BLaER1 treated with 17β-estradiol and CSF1 and Interleukin-3, amounts not matched to agents 10 nM and 100 nM (cell line): ENCODE results near the gene GUCY1A2.

ENCODE experiments used
- H3K27ac ChIP-seq, 11 experiments: shearing (Covaris generic); formaldehyde crosslinking; 2 replicates each; pipeline ENCODE4 v1.8.1; 2022
- H3K27me3 ChIP-seq, 11 experiments: shearing (Covaris generic); formaldehyde crosslinking; 2 replicates each; pipeline ENCODE4 v1.8.1; 2022
- H3K36me3 ChIP-seq, 11 experiments: shearing (Covaris generic); formaldehyde crosslinking; 2 replicates each; pipeline ENCODE4 v1.8.1; 2022
- H3K4me1 ChIP-seq, 10 experiments: shearing (Covaris generic); formaldehyde crosslinking; 2 replicates each; pipeline ENCODE4 v1.8.1; 2022
- H3K4me2 ChIP-seq, 11 experiments: shearing (Covaris generic); formaldehyde crosslinking; 2 replicates each; pipeline ENCODE4 v1.8.1; 2022
- H3K4me3 ChIP-seq, 10 experiments: shearing (Covaris generic); formaldehyde crosslinking; 2 replicates each; pipeline ENCODE4 v1.8.1; 2022
- H3K9ac ChIP-seq, 11 experiments: shearing (Covaris generic); formaldehyde crosslinking; 2 replicates each; pipeline ENCODE4 v1.8.1; 2022
- H3K9me3 ChIP-seq, 11 experiments: shearing (Covaris generic); formaldehyde crosslinking; replicated peaks in 1 of 11; 2 replicates each; pipeline ENCODE4 v1.8.1; 2022
- H4K20me1 ChIP-seq, 11 experiments: shearing (Covaris generic); formaldehyde crosslinking; 2 replicates each; pipeline ENCODE4 v1.8.1; 2022
- Cebpa-rat ChIP-seq, 11 experiments: shearing (Covaris generic); IDR thresholded peaks; 2 replicates each; pipeline ENCODE4 v1.8.1; 2022

GUCY1A2 gene

DNA sequence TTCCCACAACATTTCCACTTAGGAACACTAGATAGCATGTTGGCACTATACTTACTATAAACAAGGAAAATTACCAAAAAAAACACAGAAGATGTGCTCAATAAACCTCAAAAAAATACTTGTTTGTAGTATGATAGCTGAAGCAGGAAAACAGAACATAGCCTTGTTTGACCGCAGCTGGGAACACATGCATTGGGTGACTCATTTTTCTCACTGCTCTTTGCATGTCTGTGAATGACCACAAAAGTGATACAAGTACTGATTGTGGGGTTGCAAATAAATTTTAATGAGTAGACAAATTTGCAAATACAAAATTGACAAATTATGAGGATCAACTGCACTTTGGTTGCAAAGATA, 22.8 kb upstream of the GUCY1A2 start:
- peak overlapping the region in 9 of 11 experiments; percentile 68 to 80 (median 73); a peak in 18 of 22 replicates for H3K27ac ChIP-seq
- no peaks in the 10 kb centered on the region for H4K20me1 ChIP-seq
- peaks cover 7 to 45% (median 26%) of the 10 kb centered on the region in 10 experiments; a peak in 19 of 20 replicates for H3K4me1 ChIP-seq
- H3K27me3 ChIP-seq, result no peaks in the 10 kb centered on the region
- H3K9me3 ChIP-seq, result peaks cover 8 to 25% (median 14%) of the 10 kb centered on the region in 11 experiments; a peak in 20 of 22 replicates
- H3K4me2 ChIP-seq, result peak overlapping the region in 10 of 11 experiments; percentile 4 to 81 (median 52); a peak in 18 of 22 replicates
- peak overlapping the region in 7 of 11 experiments; percentile 28 to 52 (median 43); a peak in 6 of 22 replicates for H3K9ac ChIP-seq
- no peak for TF ChIP-seq Cebpa-rat (IDR thresholded peaks at IDR 0.05)
- H3K4me3 ChIP-seq, result peak overlapping the region in 2 of 10 experiments; percentile 1 to 17; a peak in 1 of 20 replicates
- no peaks in the 10 kb centered on the region for H3K36me3 ChIP-seq

GRCh38 chr11:107040433-107041087, 22.3 kb upstream of the GUCY1A2 start:
- Histone ChIP-seq H4K20me1 (no peaks in the 10 kb centered on the region), H3K4me1 (peaks cover 7 to 45% (median 26%) of the 10 kb centered on the region in 10 experiments; a peak in 19 of 20 replicates), H3K36me3 (no peaks in the 10 kb centered on the region), H3K9me3 (peaks cover 8 to 25% (median 14%) of the 10 kb centered on the region in 11 experiments; a peak in 20 of 22 replicates), H3K4me3 (peak overlapping the region in 2 of 10 experiments; percentile 1 to 17; a peak in 2 of 20 replicates), H3K9ac (peak overlapping the region in 9 of 11 experiments; percentile 13 to 52 (median 42); a peak in 10 of 22 replicates), H3K4me2 (peak overlapping the region; percentile 4 to 81 (median 46); a peak in 19 of 22 replicates), H3K27me3 (no peaks in the 10 kb centered on the region), H3K27ac (peak overlapping the region; percentile 40 to 80 (median 73); a peak in 21 of 22 replicates)
- 0 out of 22 replicates have a peak, but pooled peaks of 1 of the 11 experiments have one; percentile 15 for TF ChIP-seq Cebpa-rat (IDR thresholded peaks at IDR 0.05)

GRCh38 chr11:107025673-107026072, 7.4 kb upstream of the GUCY1A2 start:
- no peaks in the 10 kb centered on the region for H3K27me3 ChIP-seq
- no peak for TF ChIP-seq Cebpa-rat (IDR thresholded peaks at IDR 0.05)
- no peak overlapping the region for H3K4me3 ChIP-seq
- H4K20me1 ChIP-seq, result no peaks in the 10 kb centered on the region
- H3K27ac ChIP-seq, result no peak overlapping the region
- H3K9ac ChIP-seq, result no peak overlapping the region
- H3K4me2 ChIP-seq, result no peak overlapping the region
- H3K4me1 ChIP-seq, result no peaks in the 10 kb centered on the region
- H3K9me3 ChIP-seq, result no peaks in the 10 kb centered on the region
- no peaks in the 10 kb centered on the region for H3K36me3 ChIP-seq

DNA sequence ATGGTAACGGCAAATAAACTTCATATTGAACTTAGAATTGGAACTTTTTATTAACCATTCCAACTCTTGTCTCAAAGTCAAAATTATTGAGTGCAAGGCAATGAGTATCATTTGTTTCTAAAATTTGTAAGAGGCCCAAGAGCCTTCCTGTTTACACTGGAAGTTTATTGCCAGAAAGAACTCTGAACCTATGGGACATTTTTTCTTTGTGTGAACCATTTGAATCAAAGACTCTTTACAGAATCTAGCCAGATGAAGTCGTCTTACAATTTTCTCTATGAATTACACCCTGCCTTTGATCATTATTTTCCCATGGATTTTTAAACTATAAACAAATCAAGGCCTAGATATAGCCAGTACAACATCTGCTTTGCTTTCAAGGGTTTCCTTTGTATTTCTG, 2.3 kb upstream of the GUCY1A2 start:
- H3K36me3 ChIP-seq, result no peaks in the 10 kb centered on the region
- peaks cover 39 to 42% (median 41%) of the 10 kb centered on the region in 11 experiments for H3K27me3 ChIP-seq
- H3K9ac ChIP-seq, result no peak overlapping the region
- no peak overlapping the region for H3K27ac ChIP-seq
- no peak for TF ChIP-seq Cebpa-rat (IDR thresholded peaks at IDR 0.05)
- H3K4me3 ChIP-seq, result no peak overlapping the region
- H3K4me1 ChIP-seq, result no peaks in the 10 kb centered on the region
- no peaks in the 10 kb centered on the region for H4K20me1 ChIP-seq
- no peak overlapping the region for H3K4me2 ChIP-seq
- H3K9me3 ChIP-seq, result peaks cover 6 to 26% (median 23%) of the 10 kb centered on the region in 11 experiments; a peak in 20 of 22 replicates

DNA sequence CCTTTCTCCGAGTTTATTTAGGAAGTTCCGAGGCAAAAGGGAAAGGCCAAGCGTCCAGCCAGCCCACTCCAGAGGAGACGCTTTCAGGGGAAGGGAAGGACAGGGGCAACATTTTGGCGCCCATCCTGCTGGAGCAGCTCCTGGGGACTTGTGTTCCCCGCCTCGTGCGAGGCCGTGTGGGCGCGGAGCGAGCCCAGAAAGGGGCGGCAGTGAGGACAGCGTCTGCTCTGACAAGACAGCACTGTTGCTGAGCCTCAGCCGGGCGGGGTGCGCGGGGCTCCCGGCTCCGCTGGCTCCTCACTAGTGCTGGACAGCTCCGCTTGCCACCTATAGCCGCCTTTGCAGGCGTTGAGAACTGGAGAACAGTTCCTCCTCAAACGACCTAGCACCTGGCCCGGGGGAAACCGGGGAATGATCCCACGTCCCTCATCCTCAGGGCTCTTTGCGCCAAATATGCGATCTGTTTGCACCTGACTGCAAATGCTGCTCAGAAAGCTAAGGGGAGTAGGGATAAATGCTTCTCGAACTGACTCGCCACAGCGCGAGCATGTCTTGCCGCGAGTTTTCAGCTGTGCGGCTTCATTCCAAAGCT, 722 bp upstream of the GUCY1A2 start:
- TF ChIP-seq Cebpa-rat (IDR thresholded peaks at IDR 0.05), result no peak
- H3K9ac ChIP-seq, result no peak overlapping the region
- peaks cover 6 to 26% (median 23%) of the 10 kb centered on the region in 11 experiments; a peak in 20 of 22 replicates for H3K9me3 ChIP-seq
- H3K27me3 ChIP-seq, result peaks cover 39 to 43% (median 41%) of the 10 kb centered on the region in 11 experiments
- no peaks in the 10 kb centered on the region for H4K20me1 ChIP-seq
- no peaks in the 10 kb centered on the region for H3K4me1 ChIP-seq
- H3K27ac ChIP-seq, result no peak overlapping the region
- H3K36me3 ChIP-seq, result no peaks in the 10 kb centered on the region
- H3K4me3 ChIP-seq, result peak overlapping the region in 1 of 10 experiments; percentile 68; a peak in 1 of 20 replicates
- no peak overlapping the region for H3K4me2 ChIP-seq

GRCh38 chr11:107017433-107018218, 650 bp downstream of the GUCY1A2 start:
- Histone ChIP-seq H3K36me3 (no peaks in the 10 kb centered on the region), H3K4me2 (peak overlapping the region; percentile 60 to 81 (median 69)), H3K9ac (peak overlapping the region in 2 of 11 experiments; percentile 26 to 42; a peak in 1 of 22 replicates), H3K4me1 (no peaks in the 10 kb centered on the region), H3K4me3 (peak overlapping the region; percentile 49 to 68 (median 56)), H3K27ac (no peak overlapping the region), H3K27me3 (peaks cover 39 to 43% (median 41%) of the 10 kb centered on the region in 11 experiments), H3K9me3 (peaks cover 6 to 26% (median 23%) of the 10 kb centered on the region in 11 experiments; a peak in 20 of 22 replicates), H4K20me1 (no peaks in the 10 kb centered on the region)
- no peak for TF ChIP-seq Cebpa-rat (IDR thresholded peaks at IDR 0.05)

GRCh38 chr11:107017104-107017432, 1.2 kb downstream of the GUCY1A2 start:
- Histone ChIP-seq H3K27ac (no peak overlapping the region), H3K36me3 (no peaks in the 10 kb centered on the region), H3K9me3 (peaks cover 6 to 26% (median 23%) of the 10 kb centered on the region in 11 experiments; a peak in 20 of 22 replicates), H3K4me1 (no peaks in the 10 kb centered on the region), H3K27me3 (peaks cover 39 to 43% (median 41%) of the 10 kb centered on the region in 11 experiments), H3K9ac (no peak overlapping the region), H3K4me3 (0 out of 20 replicates have a peak overlapping the region, but pooled peaks of 1 of the 10 experiments have one; percentile 53), H3K4me2 (no peak overlapping the region), H4K20me1 (no peaks in the 10 kb centered on the region)
- no peak for TF ChIP-seq Cebpa-rat (IDR thresholded peaks at IDR 0.05)

DNA sequence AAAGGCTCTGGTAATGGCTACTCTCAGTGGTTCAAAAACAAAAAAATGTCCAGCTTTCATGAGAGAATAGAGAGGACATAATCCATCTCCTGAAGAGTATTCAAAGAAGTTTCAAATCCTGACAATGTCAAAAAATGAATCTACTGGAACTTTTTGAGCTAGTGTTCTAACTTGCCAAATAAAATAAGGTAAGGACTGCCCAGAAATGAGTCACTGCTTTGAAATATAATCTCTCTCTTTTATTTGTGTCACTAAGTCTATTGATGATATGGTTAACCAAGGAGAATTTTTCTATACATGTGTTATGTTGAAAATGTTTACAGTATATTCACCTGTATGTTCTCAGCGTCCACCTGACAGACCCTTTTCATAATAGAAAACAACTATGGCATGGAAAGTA, 3.4 kb downstream of the GUCY1A2 start:
- Histone ChIP-seq H3K4me2 (no peak overlapping the region), H3K4me3 (no peak overlapping the region), H3K4me1 (no peaks in the 10 kb centered on the region), H3K27ac (no peak overlapping the region), H4K20me1 (no peaks in the 10 kb centered on the region), H3K9ac (no peak overlapping the region), H3K36me3 (no peaks in the 10 kb centered on the region), H3K27me3 (peaks cover 39 to 43% (median 41%) of the 10 kb centered on the region in 11 experiments), H3K9me3 (peaks cover 6 to 26% (median 23%) of the 10 kb centered on the region in 11 experiments; a peak in 20 of 22 replicates)
- no peak for TF ChIP-seq Cebpa-rat (IDR thresholded peaks at IDR 0.05)
